HG02981 (cell line): Measurements from ENCODE around the gene MAPKAP1.
"Not testable (repeated sequence)": the region's sequence is repeated elsewhere in the genome, so short reads cannot be mapped to it uniquely, and the experiment has no call there.

Experiments
- ATAC-seq: cut with Tn5 transposase; IDR thresholded peaks from one replicate; pipeline ENCODE4 v1.9.1; 2021; ENCODE audit warnings: mild to moderate bottlenecking, moderate library complexity; ENCODE audit not compliant: unreplicated experiment

The MAPKAP1 gene

GRCh38 chr9:125732562-125732961 is 25.6 kb upstream of the MAPKAP1 start:
- ATAC-seq = no peak

- no peak for ATAC-seq
Measured at GRCh38 chr9:125730168-125730567, 23.2 kb upstream of the MAPKAP1 start.

GRCh38 chr9:125726456-125727132 is 19.6 kb upstream of the MAPKAP1 start:
- no peak for ATAC-seq

GRCh38 chr9:125707472-125707804 is 430 bp upstream of the MAPKAP1 start:
- ATAC-seq = no peak

GRCh38 chr9:125705893-125706292 is 1.1 kb downstream of the MAPKAP1 start:
- no peak for ATAC-seq

- ATAC-seq = no peak
Measured at GRCh38 chr9:125703662-125704061, 3.3 kb downstream of the MAPKAP1 start.

- ATAC-seq = no peak
Measured at GRCh38 chr9:125701351-125701750, 5.7 kb downstream of the MAPKAP1 start.

- ATAC-seq = peak; percentile 92
Measured at GRCh38 chr9:125700791-125701190, 6.2 kb downstream of the MAPKAP1 start.

GRCh38 chr9:125699870-125700269 is 7.1 kb downstream of the MAPKAP1 start:
- ATAC-seq = no peak

GRCh38 chr9:125696106-125696647 is 10.8 kb downstream of the MAPKAP1 start:
- no peak for ATAC-seq

- ATAC-seq = not testable (repeated sequence)
Measured at GRCh38 chr9:125695548-125695947, 11.5 kb downstream of the MAPKAP1 start.

- ATAC-seq = no peak
Measured at GRCh38 chr9:125694478-125694877, 12.5 kb downstream of the MAPKAP1 start.

- not testable (repeated sequence) for ATAC-seq
Measured at GRCh38 chr9:125693492-125693891, 13.5 kb downstream of the MAPKAP1 start.

GRCh38 chr9:125691869-125692268 is 15.1 kb downstream of the MAPKAP1 start:
- ATAC-seq = no peak

GRCh38 chr9:125690679-125691078 is 16.3 kb downstream of the MAPKAP1 start:
- no peak for ATAC-seq

GRCh38 chr9:125687163-125687863 is 19.7 kb downstream of the MAPKAP1 start:
- no peak for ATAC-seq

GRCh38 chr9:125685167-125685566 is 21.8 kb downstream of the MAPKAP1 start:
- ATAC-seq = no peak

GRCh38 chr9:125683486-125683885 is 23.5 kb downstream of the MAPKAP1 start:
- no peak for ATAC-seq

- ATAC-seq = no peak
Measured at GRCh38 chr9:125682340-125682739, 24.7 kb downstream of the MAPKAP1 start.

GRCh38 chr9:125681657-125682056 is 25.4 kb downstream of the MAPKAP1 start:
- no peak for ATAC-seq

GRCh38 chr9:125681086-125681622 is 25.9 kb downstream of the MAPKAP1 start:
- ATAC-seq = no peak

GRCh38 chr9:125680445-125680844 is 26.6 kb downstream of the MAPKAP1 start:
- ATAC-seq = no peak
